GM20000 (cell line): ENCODE measurements around the gene PLEKHG7.

Experiments
- DNase-seq: peaks from one replicate; pipeline ENCODE4 v3.0.0; 2012; ENCODE audit warnings: low spot score
- CTCF ChIP-seq: IDR thresholded peaks from 2 replicates; pipeline ENCODE4 v1.5.1; 2012; ENCODE audit warnings: mild to moderate bottlenecking, control low read depth; ENCODE audit errors: extremely low read depth, missing control alignments

The PLEKHG7 gene

DNA sequence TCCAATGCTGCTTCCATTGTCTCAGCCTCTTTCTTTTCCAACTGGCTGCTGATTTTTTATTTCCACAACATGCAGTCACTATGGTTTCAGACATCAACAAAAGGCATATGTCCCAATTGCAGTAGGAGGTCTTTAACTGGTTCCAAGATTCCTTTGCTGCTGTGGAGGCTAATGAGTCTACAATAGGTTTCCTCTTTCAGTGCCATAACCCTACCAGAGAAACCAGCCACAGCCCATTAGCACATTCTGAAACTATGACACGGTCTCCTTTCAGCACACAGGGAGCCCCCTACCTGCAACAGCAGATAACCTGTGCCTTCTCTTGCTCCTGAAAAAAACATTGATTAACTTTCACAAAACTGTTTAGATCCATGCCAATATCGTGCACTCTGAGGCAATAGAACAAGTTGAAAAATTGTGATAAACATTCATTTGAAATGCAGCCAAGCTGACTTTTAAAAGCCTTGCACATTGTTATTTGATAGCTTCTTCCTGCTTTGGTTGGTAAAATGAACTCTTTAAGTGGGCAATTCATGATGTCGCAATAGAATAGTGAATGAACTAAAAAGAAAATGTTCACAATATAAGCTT lies 32.4 kb downstream of the PLEKHG7 start:
- no peak for DNase-seq
- TF ChIP-seq CTCF, result no peak

DNA sequence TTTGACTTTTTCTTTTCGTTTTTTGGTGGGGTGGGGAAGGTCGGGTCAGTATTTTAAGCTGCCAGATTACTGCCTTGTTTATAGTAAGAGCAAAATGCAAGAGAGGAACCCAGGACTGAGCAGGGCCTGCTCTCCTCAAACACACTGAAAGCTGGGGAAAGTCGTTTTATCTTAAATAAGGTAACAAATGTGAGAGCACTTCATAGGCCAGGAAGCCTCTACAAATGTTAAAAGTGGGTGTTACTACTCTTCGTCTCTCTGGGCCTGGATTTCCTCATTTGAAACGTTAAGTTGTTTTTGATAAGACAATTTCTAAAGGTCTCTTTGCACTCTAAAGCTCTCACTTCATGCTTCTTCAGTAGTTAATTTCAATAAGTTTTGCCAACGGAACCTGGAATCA lies 33.8 kb downstream of the PLEKHG7 start:
- TF ChIP-seq CTCF, result no peak
- no peak for DNase-seq

DNA sequence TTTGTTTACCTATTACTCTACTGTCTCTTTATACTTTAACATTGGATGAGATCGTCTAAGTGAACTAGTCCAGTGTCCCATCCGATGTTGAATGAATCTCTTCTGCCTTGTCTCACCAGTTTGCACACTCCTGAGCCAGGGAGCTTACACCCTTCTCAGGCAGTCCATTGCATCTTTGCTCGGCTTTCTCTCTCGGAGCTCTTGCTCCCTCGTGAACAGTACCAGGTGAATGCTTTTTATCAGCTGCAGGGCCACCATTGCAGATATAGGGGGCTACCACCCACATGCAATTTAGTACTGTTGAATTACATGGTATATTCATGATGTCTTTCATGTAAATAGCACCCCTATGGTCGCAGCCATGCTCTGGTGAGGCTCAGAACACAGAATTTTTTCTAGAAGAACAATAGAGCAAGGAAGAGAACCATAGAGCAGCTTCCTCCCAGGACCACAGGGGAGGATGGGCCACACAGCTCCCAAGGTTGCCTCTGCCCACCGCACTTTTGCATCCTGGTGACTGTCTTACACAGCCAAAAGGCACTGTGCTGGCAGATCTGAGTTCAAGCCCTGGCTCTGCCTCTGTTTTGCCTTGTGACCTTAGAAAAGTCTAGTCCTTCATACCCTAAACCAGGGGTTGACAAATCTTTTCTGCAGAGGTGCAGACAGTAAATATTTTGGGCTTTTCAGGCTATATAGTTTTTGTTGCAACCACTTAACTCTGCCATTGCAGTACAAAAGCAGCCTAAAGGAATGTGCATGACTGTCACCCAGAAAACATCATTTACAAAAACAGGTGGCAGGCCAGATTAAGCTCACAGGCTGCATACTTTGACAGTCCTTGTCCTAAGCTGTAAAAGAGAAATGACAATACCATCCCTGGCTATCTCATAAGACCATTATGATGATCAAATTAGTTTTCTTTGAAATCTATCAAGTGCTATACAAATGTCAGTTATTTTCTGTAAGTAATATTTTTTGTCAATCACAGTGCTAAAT lies 35.4 kb downstream of the PLEKHG7 start:
- no peak for DNase-seq
- TF ChIP-seq CTCF, result no peak

GRCh38 chr12:92739113-92739512 lies 36.3 kb downstream of the PLEKHG7 start:
- no peak for TF ChIP-seq CTCF
- no peak for DNase-seq

GRCh38 chr12:92740411-92740810 lies 37.6 kb downstream of the PLEKHG7 start:
- no peak for DNase-seq
- TF ChIP-seq CTCF, result no peak

DNA sequence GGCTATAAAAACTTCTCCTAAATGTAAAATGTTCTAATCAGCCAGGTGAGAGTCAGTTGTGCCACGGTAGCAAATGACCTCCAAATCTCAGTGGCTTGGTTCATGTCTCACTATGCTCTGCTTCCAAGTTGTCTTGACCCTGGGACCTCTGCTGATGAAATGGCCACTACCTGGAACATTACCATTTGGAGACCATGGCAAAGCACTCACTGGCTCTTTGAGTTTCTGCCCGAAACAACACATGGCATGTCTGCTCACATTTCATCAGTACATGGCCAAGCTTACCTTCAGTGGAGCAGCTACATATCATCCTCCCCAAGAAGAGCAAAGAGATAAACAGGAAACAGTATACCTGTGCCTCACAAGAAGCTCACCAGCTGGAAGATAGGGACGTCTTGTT lies 40.2 kb downstream of the PLEKHG7 start:
- DNase-seq, result no peak
- TF ChIP-seq CTCF, result no peak

GRCh38 chr12:92745856-92746550 lies 43.2 kb downstream of the PLEKHG7 start:
- no peak for DNase-seq
- TF ChIP-seq CTCF, result no peak
